ENCODE measurements around the gene DOK1. TPM values are rescaled to one million over a fixed set of nuclear protein-coding genes. Genes with fewer than 3 reads are reported as not detected.

Gene DOK1
- total and polyA plus RNA-seq, 2 donors (not counting 1 experiment from before 2014, with no cell fraction given): 29.1 to 41.4 TPM

DNA sequence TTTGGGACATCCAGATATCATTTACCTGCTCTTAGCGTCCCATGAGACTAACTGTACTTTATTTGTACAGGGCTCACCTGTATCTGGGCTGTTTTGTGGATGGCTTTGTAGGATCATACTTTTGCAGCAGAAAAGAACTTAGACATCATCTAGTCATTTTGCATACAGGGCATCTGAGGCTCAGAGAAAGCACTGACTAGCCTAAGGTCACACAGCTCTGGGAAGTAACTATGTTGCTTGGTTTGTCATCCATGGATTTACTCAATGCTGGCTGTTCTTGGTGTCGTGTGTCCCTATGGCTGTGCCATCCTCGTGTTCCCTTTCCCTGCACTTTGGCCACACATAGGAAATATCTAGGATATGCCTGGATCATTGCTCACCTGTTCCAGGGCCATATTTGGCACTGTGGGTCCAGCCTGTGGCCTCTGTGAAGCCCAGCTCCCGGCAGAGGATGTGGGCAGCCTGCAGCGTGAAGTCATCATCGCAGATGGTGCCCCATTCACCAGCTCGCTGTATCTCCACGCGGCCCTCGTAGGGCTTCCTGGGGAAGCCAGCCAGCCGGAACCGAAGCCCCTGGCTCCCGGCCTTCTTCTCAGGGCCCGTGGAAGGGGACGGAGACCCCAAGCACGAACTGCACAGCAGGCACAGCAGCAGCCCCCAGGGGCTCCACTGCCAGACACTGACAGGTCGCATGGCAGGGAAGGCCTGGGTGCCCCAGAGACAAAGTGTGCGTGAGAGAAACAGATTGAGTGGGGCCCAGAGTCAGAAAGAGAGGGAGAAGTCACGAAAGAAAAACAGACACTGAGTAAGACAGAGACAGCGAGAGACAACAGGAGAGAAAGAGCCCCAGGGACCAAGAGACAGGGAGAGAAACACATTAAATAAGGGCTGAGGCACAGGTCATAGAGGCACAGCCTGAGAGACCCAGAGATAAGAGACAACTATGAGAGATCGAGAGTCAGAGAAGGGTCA, 2.3 kb upstream of the DOK1 start:
- Histone ChIP-seq H3K79me2 (ENCODE audit: control insufficient read depth, insufficient read depth, low read length) (peaks cover 11% of the 10 kb centered on the region), H4K20me1 (ENCODE audit: control insufficient read depth, insufficient read depth, low read length, poor library complexity, severe bottlenecking) (peaks cover 15% of the 10 kb centered on the region), H3K4me1 (ENCODE audit: control insufficient read depth in 2 of 2, insufficient read depth in 2 of 2, low read length in 2 of 2) (peaks cover 27 to 46% of the 10 kb centered on the region in 2 donors), H3K4me2 (replicated peaks; ENCODE audit: low read depth, low read length, poor library complexity, severe bottlenecking) (no peak overlapping the region), H3K36me3 (replicated peaks in 1 of 2; ENCODE audit: control extremely low read depth in 1 of 2, control insufficient read depth in 1 of 2, extremely low read depth in 1 of 2, insufficient read depth in 2 of 2, low read length in 1 of 2) (peaks cover 0 to 13% of the 10 kb centered on the region in 2 experiments), H2AFZ (ENCODE audit: insufficient read depth, low read depth, low read length, poor library complexity, severe bottlenecking) (no peak overlapping the region), H3K9me3 (ENCODE audit: control extremely low read depth in 1 of 3, control insufficient read depth in 2 of 3, insufficient read depth in 1 of 3, low read length in 2 of 3) (no peaks in the 10 kb centered on the region), H3K27me3 (replicated peaks in 1 of 4; ENCODE audit: control extremely low read depth in 1 of 4, control insufficient read depth in 3 of 4, insufficient read depth in 4 of 4, low read length in 3 of 4) (peaks cover 0 to 28% (median 21%) of the 10 kb centered on the region in 4 experiments), H3K27ac (ENCODE audit: low read length in 2 of 2) (no peak overlapping the region), H3K4me3 (ENCODE audit: control extremely low read depth in 1 of 5, extremely low read depth in 1 of 5, insufficient read depth in 1 of 5, low read depth in 2 of 5, low read length in 4 of 5) (no peak overlapping the region), H3K9ac (ENCODE audit: low read length) (no peak overlapping the region)
- H3K4me1 Mint-ChIP-seq: peaks cover 29% of the 10 kb centered on the region
- peak overlapping the region; percentile 82 for H3K27ac Mint-ChIP-seq
- intact Hi-C loops (cut with micrococcal nuclease): loop anchor here (10.0 kb wide), 1 partner anchor 157 kb away; no protein-coding TSS in a partner anchor
- ChIA-PET CTCF (interaction anchor here (0.7 to 2.5 kb wide), 4 partner anchors 20 to 323 kb away, joined by 3 to 10 read pairs (median 6); partner anchors contain the start of genes AUP1 and HTRA2), POLR2A (no interaction called here)
- WGBS (ENCODE audit: insufficient coverage): 70% methylated on average over 21 of the region's 21 CpGs
- no peak for DNase-seq
- no peak for TF ChIP-seq EZH2 (IDR thresholded peaks at IDR 0.05; ENCODE audit: borderline replicate concordance, insufficient read depth, low read depth, low read length, poor library complexity, severe bottlenecking)
- TF ChIP-seq, protein P1, sequence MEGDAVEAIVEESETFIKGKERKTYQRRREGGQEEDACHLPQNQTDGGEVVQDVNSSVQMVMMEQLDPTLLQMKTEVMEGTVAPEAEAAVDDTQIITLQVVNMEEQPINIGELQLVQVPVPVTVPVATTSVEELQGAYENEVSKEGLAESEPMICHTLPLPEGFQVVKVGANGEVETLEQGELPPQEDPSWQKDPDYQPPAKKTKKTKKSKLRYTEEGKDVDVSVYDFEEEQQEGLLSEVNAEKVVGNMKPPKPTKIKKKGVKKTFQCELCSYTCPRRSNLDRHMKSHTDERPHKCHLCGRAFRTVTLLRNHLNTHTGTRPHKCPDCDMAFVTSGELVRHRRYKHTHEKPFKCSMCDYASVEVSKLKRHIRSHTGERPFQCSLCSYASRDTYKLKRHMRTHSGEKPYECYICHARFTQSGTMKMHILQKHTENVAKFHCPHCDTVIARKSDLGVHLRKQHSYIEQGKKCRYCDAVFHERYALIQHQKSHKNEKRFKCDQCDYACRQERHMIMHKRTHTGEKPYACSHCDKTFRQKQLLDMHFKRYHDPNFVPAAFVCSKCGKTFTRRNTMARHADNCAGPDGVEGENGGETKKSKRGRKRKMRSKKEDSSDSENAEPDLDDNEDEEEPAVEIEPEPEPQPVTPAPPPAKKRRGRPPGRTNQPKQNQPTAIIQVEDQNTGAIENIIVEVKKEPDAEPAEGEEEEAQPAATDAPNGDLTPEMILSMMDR (IDR thresholded peaks at IDR 0.05): no peak
- peak overlapping the region; percentile 72 for H3K4me3 Mint-ChIP-seq
- H3K9me3 Mint-ChIP-seq (ENCODE audit: insufficient read depth): no peaks in the 10 kb centered on the region
- peaks cover 12% of the 10 kb centered on the region for H3K27me3 Mint-ChIP-seq
- ATAC-seq (ENCODE audit: low read depth): no peak
